ENCODE measurements around the gene DIS3L2. TPM values are rescaled to one million over a fixed set of nuclear protein-coding genes. Genes with fewer than 3 reads are reported as not detected.
A peak's percentile ranks its signal among the peaks of the same experiment; 100 is the strongest.

Gene DIS3L2
- total RNA-seq, 4 donors from 2014 or later = 52.8 to 74.9 (median 61.8) TPM

- 93 to 98% methylated on average over 4 of the region's 4 CpGs for WGBS, 2 donors
Measured at GRCh38 chr2:232139171-232139594, 177.7 kb downstream of the DIS3L2 start.

GRCh38 chr2:232139786-232140562 lies 178.5 kb downstream of the DIS3L2 start:
- Histone ChIP-seq H3K27me3 (no peaks in the 10 kb centered on the region), H3K4me3 (no peak overlapping the region), H3K9me3 (no peaks in the 10 kb centered on the region), H3K36me3 (peaks cover 0 to 23% (median 0%) of the 10 kb centered on the region in 3 donors), H3K27ac (no peak overlapping the region), H3K4me1 (peaks cover 0 to 8% (median 0%) of the 10 kb centered on the region in 4 donors)
- DNase-seq (ENCODE audit: low spot score in 2 of 2) = no peak
- WGBS, 2 donors = 65 to 87% methylated on average over 2 of the region's 2 CpGs
- TF ChIP-seq EP300 (IDR thresholded peaks at IDR 0.05) (no peak), CTCF (IDR thresholded peaks at IDR 0.05) (no peak), POLR2A (IDR thresholded peaks at IDR 0.05) (no peak)

More at GRCh38 chr2:232139171-232139594, 177.7 kb downstream of the DIS3L2 start:
- DNase-seq (ENCODE audit: low spot score in 2 of 2) = no peak
- Histone ChIP-seq H3K27ac (no peak overlapping the region), H3K27me3 (no peaks in the 10 kb centered on the region), H3K36me3 (peaks cover 0 to 17% (median 0%) of the 10 kb centered on the region in 3 donors), H3K9me3 (no peaks in the 10 kb centered on the region), H3K4me1 (peaks cover 0 to 8% (median 0%) of the 10 kb centered on the region in 4 donors), H3K4me3 (no peak overlapping the region)
- TF ChIP-seq CTCF (IDR thresholded peaks at IDR 0.05) (no peak), EP300 (IDR thresholded peaks at IDR 0.05) (no peak), POLR2A (IDR thresholded peaks at IDR 0.05) (no peak)

GRCh38 chr2:232141591-232141990 lies 180.1 kb downstream of the DIS3L2 start:
- Histone ChIP-seq H3K27ac (no peak overlapping the region), H3K9me3 (no peaks in the 10 kb centered on the region), H3K4me3 (no peak overlapping the region), H3K36me3 (peaks cover 0 to 22% (median 0%) of the 10 kb centered on the region in 3 donors), H3K27me3 (no peaks in the 10 kb centered on the region), H3K4me1 (peaks cover 0 to 8% (median 0%) of the 10 kb centered on the region in 4 donors)
- TF ChIP-seq POLR2A (IDR thresholded peaks at IDR 0.05) (no peak), CTCF (IDR thresholded peaks at IDR 0.05) (no peak), EP300 (IDR thresholded peaks at IDR 0.05) (no peak)
- DNase-seq (ENCODE audit: low spot score in 2 of 2) = no peak
- 98 to 100% methylated on average over 1 of the region's 1 CpG for WGBS, 2 donors

GRCh38 chr2:232142049-232142448 lies 180.5 kb downstream of the DIS3L2 start:
- TF ChIP-seq EP300 (IDR thresholded peaks at IDR 0.05) (no peak), POLR2A (IDR thresholded peaks at IDR 0.05) (no peak), CTCF (IDR thresholded peaks at IDR 0.05) (peak; percentile 8 to 62 (median 36))
- WGBS, 2 donors = 54 to 57% methylated on average over 3 of the region's 3 CpGs
- Histone ChIP-seq H3K27ac (no peak overlapping the region), H3K27me3 (no peaks in the 10 kb centered on the region), H3K4me3 (no peak overlapping the region), H3K36me3 (peaks cover 0 to 18% (median 0%) of the 10 kb centered on the region in 3 donors), H3K4me1 (peaks cover 0 to 8% (median 0%) of the 10 kb centered on the region in 4 donors), H3K9me3 (no peaks in the 10 kb centered on the region)
- no peak for DNase-seq (ENCODE audit: low spot score in 2 of 2)

- Histone ChIP-seq H3K27ac (no peak overlapping the region), H3K4me3 (no peak overlapping the region), H3K9me3 (no peaks in the 10 kb centered on the region), H3K27me3 (no peaks in the 10 kb centered on the region), H3K4me1 (peaks cover 0 to 8% (median 0%) of the 10 kb centered on the region in 4 donors), H3K36me3 (peaks cover 0 to 17% (median 0%) of the 10 kb centered on the region in 3 donors)
- 93% methylated on average over 5 of the region's 5 CpGs for WGBS, 2 donors
- TF ChIP-seq CTCF (IDR thresholded peaks at IDR 0.05) = no peak
- no peak for TF ChIP-seq EP300 (IDR thresholded peaks at IDR 0.05)
- no peak for TF ChIP-seq POLR2A (IDR thresholded peaks at IDR 0.05)
- DNase-seq (ENCODE audit: low spot score in 2 of 2) = no peak
Measured at GRCh38 chr2:232142502-232142901, 181.0 kb downstream of the DIS3L2 start.
